Heart left ventricle (tissue), 16 donors: Measurements from ENCODE around the gene DCUN1D1. TPM values are rescaled to one million over a fixed set of nuclear protein-coding genes. Genes with fewer than 3 reads are reported as not detected.

Experiments used
- ATAC-seq, 4 donors: fragments of 200-7000 bp; cut with Tn5 transposase; one replicate each; pipeline ENCODE4 v1.9.1; 2020 to 2022; ENCODE audit warnings: moderate library complexity in 4 of 4, mild to moderate bottlenecking in 3 of 4, moderate number of reproducible peaks in 1 of 4
- DNase-seq, 5 donors: peaks; one replicate each; pipeline ENCODE4 v3.0.0-alpha.2; 2020
- H3K27ac ChIP-seq, 12 donors: fragments of 200-600 bp; sonication (generic) in 4 of 12; one replicate each; pipeline versions ENCODE4 v1.5.0 to v1.8.0; 2016 to 2022; ENCODE audit warnings: mild to moderate bottlenecking in 2 of 12
- H3K27me3 ChIP-seq, 9 donors: fragments of 200-600 bp; sonication (generic) in 2 of 9; one replicate each; pipeline versions ENCODE4 v1.5.1 to v1.8.0; 2016 to 2022; ENCODE audit warnings: mild to moderate bottlenecking in 3 of 9
- H3K36me3 ChIP-seq, 9 donors: fragments of 200-600 bp; sonication (generic) in 2 of 9; one replicate each; pipeline versions ENCODE4 v1.5.0 to v1.8.0; 2018 to 2022; ENCODE audit warnings: mild to moderate bottlenecking in 2 of 9
- H3K4me1 ChIP-seq, 12 donors: fragments of 200-600 bp; sonication (generic) in 4 of 12; one replicate each; pipeline versions ENCODE4 v1.5.0 to v1.8.0; 2016 to 2022; ENCODE audit warnings: mild to moderate bottlenecking in 3 of 12
- H3K4me3 ChIP-seq, 12 donors: fragments of 200-600 bp; sonication (generic) in 4 of 12; one replicate each; pipeline versions ENCODE4 v1.5.0 to v1.8.0; 2017 to 2022; ENCODE audit warnings: mild to moderate bottlenecking in 9 of 12, moderate library complexity in 4 of 12
- H3K9me3 ChIP-seq, 12 donors: fragments of 200-600 bp; sonication (generic) in 4 of 12; one replicate each; pipeline versions ENCODE4 v1.5.0 to v1.8.0; 2016 to 2022; ENCODE audit warnings: mild to moderate bottlenecking in 1 of 12
- POLR2A ChIP-seq, 2 donors: fragments of 450-650 bp; IDR thresholded peaks; one replicate each; pipeline ENCODE4 v1.6.1; 2017; ENCODE audit warnings: antibody characterized with exemption in 2 of 2, mild to moderate bottlenecking in 2 of 2, moderate library complexity in 2 of 2
- WGBS, 4 donors: extraction: QIAGEN DNeasy Blood & Tissue Kit in 2 of 4; methylation state at CpG; one replicate each; pipeline versions ENCODE4 v1.1.5 to v1.1.7; 2013 to 2018; 5-methylcytosine and 5-hydroxymethylcytosine counted together
- intact Hi-C, 10 donors: fragments of 100-400 bp; cut with DNase I; formaldehyde crosslinking; loops; one replicate each; pipeline versions ENCODE4 v1.11.1 to v1.14.2; 2022
- polyA plus RNA-seq, 2 donors: library from polyadenylated mRNA; stranded (reverse); fragments of 200-250 nt; gene quantifications; one replicate each; pipeline ENCODE4 v1.2.3, GENCODE V29; 2013
- total RNA-seq, 9 donors: library from RNA; depleted of rRNA in 2 of 9; stranded (reverse); fragments of >200 nt in 2 of 9; fragmentation: NEBNext Ultra II Directional in 3 of 9; extraction: Animal tissue kit (Norgen Biotek cat#: 25700) in 3 of 9; gene quantifications; one replicate each; pipeline versions ENCODE4 v1.1.0 to v1.2.4, GENCODE V29; 2016 to 2023
- TF ChIP-seq, protein P1 (sequence below), 12 donors: fragments of 200-600 bp; sonication (generic) in 4 of 12; IDR thresholded peaks; one replicate each; pipeline versions ENCODE4 v1.5.0 to v1.8.0; 2018 to 2022; ENCODE audit warnings: antibody characterized with exemption in 12 of 12, mild to moderate bottlenecking in 5 of 12
- donor health status: ischemic (EF 13 %, LVEDD 7.1; RV severe dilation, severe dysfunction).
- donor health status: healthy with polysubstance abuse.
- donor health status: DM: no; HTN: yes; CAD: no.
- donor health status: DM: no; HTN: no; CAD: no.
- donor health status: ischemic (EF 25% LVEDD 6.9; RV normal size, moderate dysfunction).
- donor health status: ischemic (EF 25% LVEDD 5.7; RV mildly dilated, moderate dysfunction).
- donor health status: healthy.
- donor health status: DM: yes; HTN: yes; CAD: no.
- donor health status: ischemic (EF 35%, LVEDD 5.7; RV mildly dilated, moderate dysfunction).
- donor health status: nonischemic (EF 11% LVEDD 7.7; RV severe dilation, severe dysfunction).
- donor health status: DM: yes; HTN: yes; CAD: no.
- donor health status: PGD.
- donor health status: ischemic (EF 29% LVEDD 5.4; RV normal size, mild dysfunction).
- donor health status: nonischemic (EF 23%, LVEDD 6.1; RV moderate dilation, normal function).

Gene DCUN1D1
- total and polyA plus RNA-seq, 11 donors: 5.4 to 43.0 (median 34.8) TPM

- peaks cover 0 to 94% (median 67%) of the 10 kb centered on the region in 9 donors for H3K36me3 ChIP-seq
- ATAC-seq: no peak
- TF ChIP-seq, protein P1, sequence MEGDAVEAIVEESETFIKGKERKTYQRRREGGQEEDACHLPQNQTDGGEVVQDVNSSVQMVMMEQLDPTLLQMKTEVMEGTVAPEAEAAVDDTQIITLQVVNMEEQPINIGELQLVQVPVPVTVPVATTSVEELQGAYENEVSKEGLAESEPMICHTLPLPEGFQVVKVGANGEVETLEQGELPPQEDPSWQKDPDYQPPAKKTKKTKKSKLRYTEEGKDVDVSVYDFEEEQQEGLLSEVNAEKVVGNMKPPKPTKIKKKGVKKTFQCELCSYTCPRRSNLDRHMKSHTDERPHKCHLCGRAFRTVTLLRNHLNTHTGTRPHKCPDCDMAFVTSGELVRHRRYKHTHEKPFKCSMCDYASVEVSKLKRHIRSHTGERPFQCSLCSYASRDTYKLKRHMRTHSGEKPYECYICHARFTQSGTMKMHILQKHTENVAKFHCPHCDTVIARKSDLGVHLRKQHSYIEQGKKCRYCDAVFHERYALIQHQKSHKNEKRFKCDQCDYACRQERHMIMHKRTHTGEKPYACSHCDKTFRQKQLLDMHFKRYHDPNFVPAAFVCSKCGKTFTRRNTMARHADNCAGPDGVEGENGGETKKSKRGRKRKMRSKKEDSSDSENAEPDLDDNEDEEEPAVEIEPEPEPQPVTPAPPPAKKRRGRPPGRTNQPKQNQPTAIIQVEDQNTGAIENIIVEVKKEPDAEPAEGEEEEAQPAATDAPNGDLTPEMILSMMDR (IDR thresholded peaks at IDR 0.05): no peak
- DNase-seq: no peak
- no peak overlapping the region for H3K27ac ChIP-seq
- 85 to 88% (median 86%) methylated on average over 3 of the region's 3 CpGs for WGBS, 4 donors
- no peaks in the 10 kb centered on the region for H3K27me3 ChIP-seq
- peaks cover 0 to 3% (median 0%) of the 10 kb centered on the region in 12 donors for H3K9me3 ChIP-seq
- H3K4me1 ChIP-seq: no peaks in the 10 kb centered on the region
- H3K4me3 ChIP-seq: no peak overlapping the region
- intact Hi-C loops: no loop called here
Measured at GRCh38 chr3:183022936-183023516, 42.7 kb upstream of the DCUN1D1 start.

DNA sequence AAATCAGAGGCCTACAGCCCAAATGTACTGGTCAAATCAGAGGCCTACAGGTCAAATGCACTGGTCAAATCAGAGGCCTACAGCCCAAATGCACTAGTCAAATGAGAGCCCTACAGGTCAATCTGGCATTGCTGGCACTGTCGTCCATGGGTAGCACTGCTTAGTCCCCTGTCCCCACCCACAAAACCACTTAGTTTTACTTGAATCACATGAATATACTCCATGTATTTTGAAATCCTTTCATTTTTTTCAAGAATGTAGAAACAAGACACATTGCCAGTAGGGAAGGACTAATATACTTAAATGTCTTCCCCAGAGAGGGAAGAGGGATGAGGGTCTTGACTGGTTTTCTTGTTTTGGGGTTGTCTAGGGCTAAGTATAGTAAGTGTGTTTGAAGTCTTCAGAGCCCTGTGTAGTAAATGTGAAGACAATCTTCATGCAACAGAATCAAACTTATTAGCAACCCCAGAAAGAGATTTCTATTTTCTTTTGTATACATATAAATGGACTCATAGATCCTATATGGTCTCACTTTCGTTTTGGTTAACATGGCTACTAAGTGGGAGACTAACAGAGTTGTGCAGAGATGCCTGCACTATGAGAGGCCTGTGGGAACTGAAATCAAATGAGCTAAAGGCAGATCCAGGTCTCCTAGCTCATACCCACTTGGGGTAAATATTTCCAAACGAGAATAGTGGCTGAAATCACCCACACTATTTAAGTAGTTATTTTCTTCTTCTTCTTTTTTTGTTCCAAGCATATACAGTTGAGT is 38.3 kb upstream of the DCUN1D1 start:
- ATAC-seq: no peak
- no peak overlapping the region for H3K27ac ChIP-seq
- H3K9me3 ChIP-seq: no peaks in the 10 kb centered on the region
- 94 to 99% (median 96%) methylated on average over 3 of the region's 3 CpGs for WGBS, 4 donors
- no peaks in the 10 kb centered on the region for H3K4me1 ChIP-seq
- H3K27me3 ChIP-seq: no peaks in the 10 kb centered on the region
- intact Hi-C loops: no loop called here
- TF ChIP-seq, protein P1 (IDR thresholded peaks at IDR 0.05): no peak
- no peak for TF ChIP-seq POLR2A (IDR thresholded peaks at IDR 0.05)
- DNase-seq: no peak
- peaks cover 0 to 88% (median 63%) of the 10 kb centered on the region in 9 donors for H3K36me3 ChIP-seq
- H3K4me3 ChIP-seq: no peak overlapping the region

DNA sequence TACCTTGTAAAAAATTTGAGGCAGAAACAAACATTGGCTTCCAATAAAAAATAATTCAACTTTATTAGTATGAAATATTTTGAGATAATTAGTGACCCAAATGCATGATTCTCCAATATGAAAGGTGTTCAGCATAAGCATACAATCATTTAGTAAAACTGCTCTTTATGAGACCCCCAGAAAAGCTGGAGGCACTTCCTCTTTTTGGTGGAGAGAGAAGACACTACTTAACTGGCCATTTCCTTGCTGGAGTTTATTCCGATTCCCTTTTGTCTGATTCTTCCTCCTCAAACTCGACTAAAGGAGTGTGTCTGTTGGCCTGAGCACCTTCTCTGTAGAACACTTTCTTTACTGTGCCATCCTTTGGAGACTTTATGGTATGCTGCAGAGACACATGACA is 34.8 kb upstream of the DCUN1D1 start:
- intact Hi-C loops: no loop called here
- no peak for TF ChIP-seq POLR2A (IDR thresholded peaks at IDR 0.05)
- TF ChIP-seq, protein P1 (IDR thresholded peaks at IDR 0.05): no peak
- DNase-seq (no peak), ATAC-seq (no peak)
- WGBS, 4 donors: 78 to 84% (median 79%) methylated on average over 2 of the region's 2 CpGs
- H3K27me3 ChIP-seq: no peaks in the 10 kb centered on the region
- no peaks in the 10 kb centered on the region for H3K4me1 ChIP-seq
- no peaks in the 10 kb centered on the region for H3K9me3 ChIP-seq
- H3K27ac ChIP-seq: no peak overlapping the region
- H3K36me3 ChIP-seq: peaks cover 0 to 63% (median 40%) of the 10 kb centered on the region in 9 donors
- no peak overlapping the region for H3K4me3 ChIP-seq

DNA sequence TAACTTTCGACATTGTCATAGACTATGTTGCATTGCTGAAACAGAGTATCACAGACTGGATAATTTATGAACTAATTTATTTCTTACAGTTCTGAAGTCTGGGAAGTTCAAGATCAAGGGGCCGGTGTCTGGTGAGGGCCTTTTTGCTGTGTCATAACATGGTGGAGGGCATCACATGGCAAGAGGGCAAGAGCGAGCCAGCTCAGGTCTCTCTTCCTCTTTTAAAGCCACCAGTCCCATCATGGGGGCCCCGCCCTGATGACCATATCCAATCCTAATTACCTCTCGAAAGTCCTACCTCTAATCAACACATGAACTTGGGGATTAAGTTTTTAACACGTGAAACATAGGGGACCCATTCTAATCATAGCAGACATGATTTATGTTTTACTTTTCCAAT is 33.5 kb upstream of the DCUN1D1 start:
- Histone ChIP-seq H3K27ac (no peak overlapping the region), H3K27me3 (no peaks in the 10 kb centered on the region), H3K4me3 (no peak overlapping the region), H3K36me3 (peaks cover 0 to 50% (median 29%) of the 10 kb centered on the region in 9 donors), H3K9me3 (no peaks in the 10 kb centered on the region), H3K4me1 (no peaks in the 10 kb centered on the region)
- no peak for DNase-seq
- 84 to 94% (median 93%) methylated on average over 6 of the region's 6 CpGs for WGBS, 4 donors
- intact Hi-C loops: no loop called here
- no peak for ATAC-seq
- no peak for TF ChIP-seq POLR2A (IDR thresholded peaks at IDR 0.05)
- TF ChIP-seq, protein P1 (IDR thresholded peaks at IDR 0.05): no peak
